Fibroblast of skin of back (primary cell): ENCODE data around the gene FAM217A. TPM values are rescaled to one million over a fixed set of nuclear protein-coding genes. Genes with fewer than 3 reads are reported as not detected.
"Not testable (repeated sequence)": the region's sequence is repeated elsewhere in the genome, so short reads cannot be mapped to it uniquely, and the experiment has no call there.

Source experiments
- DNase-seq: peaks from one replicate; pipeline ENCODE4 v3.0.0-alpha.2; 2013
- polyA plus RNA-seq, 2 experiments: library from polyadenylated mRNA; unstranded; fragments of 120-200 nt; gene quantifications; one replicate each; pipeline ENCODE4 v1.2.1, GENCODE V29; 2013; ENCODE audit not compliant: insufficient read length in 2 of 2

Gene FAM217A, protein sequence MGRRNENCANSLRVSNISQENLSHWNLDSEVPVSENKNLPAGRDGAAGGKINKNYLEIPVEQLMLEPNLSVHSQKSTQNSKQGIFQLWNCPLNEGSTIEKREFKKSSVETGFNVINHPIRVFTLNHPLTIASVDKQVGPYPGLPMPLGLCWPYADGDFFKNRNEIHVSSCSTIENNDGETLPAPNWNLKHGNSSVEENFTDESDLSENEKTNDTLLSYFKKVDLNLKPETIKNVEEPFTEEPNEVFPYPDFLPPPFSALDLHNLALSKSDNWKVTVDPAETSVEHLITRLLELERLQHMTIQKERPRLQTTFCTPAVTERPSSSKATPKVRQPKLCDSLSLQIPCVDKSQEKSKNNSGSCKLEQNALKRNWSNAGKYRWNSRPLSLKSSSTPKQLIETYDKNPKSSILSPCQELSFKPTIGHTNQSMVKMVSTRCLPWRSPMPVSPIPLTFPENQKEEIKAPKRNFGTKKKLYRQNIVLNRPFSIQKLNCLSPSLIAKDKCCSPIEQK
- not detected for polyA plus RNA-seq (2013, experiment 1 of 2; ENCODE audit: insufficient read length)
- not detected for polyA plus RNA-seq (2013, experiment 2 of 2; ENCODE audit: insufficient read length)

DNA sequence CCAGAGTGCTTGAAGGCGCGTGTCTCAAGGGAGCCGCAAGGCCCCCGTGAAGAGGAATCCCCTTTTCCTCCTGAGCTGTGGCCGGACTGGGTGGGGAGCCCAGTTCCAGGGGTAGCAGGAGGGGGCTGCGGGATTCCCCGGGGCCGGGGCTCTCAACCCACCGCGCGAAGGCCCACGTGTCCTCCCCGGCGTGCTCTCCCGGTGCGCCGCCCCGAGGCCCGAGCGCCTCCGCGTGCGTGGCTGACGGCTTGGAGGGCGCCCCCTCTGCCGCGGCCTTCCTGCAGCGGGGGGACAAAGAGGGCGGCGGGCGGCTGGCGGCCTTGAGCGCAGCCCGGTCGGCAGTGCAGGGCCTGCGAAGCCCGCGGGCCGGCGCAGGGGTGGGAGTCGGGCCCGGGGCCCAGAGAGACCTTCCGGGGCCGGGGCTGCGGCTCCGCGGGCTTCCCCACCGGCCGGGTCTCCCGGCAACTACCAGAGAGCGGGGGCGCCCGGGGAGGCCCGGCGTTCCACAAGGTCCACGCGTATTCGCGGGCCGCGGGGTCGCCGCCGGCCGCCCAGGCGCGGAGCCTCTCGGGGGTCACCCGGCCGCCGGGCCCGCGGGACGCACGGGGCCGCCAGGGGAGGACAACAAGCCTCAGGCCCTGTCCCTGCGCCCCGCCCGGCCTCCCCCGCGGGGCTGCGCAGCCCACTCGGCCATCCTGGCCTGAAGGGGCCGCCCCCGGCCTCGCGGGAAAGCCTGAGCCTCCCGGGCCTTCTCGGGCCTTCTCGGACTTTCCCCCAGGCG is at the start of gene FAM217A:
TSS of gene FAM217A (minus strand) at position 447 of the 781 bp plus-strand sequence. CDS start 1,723 bp downstream, outside the sequence.
- DNase-seq: no peak

DNA sequence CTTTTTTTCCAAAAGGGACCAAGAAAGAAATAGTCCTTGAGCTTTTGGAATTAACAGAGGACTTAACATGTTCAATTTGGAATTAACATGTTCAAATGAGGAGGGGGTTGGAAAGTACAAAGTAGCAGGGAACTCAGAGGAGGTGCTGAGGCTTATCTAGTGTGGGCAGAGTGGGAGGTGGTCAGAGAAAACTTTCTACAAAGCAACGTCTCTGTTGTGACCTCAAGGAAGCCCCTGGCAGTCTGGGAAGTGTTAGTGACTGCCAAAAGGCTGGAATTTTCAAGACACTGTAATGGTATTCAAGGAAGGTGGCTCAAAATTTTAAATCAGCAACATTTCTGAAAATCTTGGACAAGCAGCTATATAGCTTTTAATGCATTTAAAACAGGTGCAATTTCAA is 49.1 kb upstream of the FAM217A start:
- no peak for DNase-seq

DNA sequence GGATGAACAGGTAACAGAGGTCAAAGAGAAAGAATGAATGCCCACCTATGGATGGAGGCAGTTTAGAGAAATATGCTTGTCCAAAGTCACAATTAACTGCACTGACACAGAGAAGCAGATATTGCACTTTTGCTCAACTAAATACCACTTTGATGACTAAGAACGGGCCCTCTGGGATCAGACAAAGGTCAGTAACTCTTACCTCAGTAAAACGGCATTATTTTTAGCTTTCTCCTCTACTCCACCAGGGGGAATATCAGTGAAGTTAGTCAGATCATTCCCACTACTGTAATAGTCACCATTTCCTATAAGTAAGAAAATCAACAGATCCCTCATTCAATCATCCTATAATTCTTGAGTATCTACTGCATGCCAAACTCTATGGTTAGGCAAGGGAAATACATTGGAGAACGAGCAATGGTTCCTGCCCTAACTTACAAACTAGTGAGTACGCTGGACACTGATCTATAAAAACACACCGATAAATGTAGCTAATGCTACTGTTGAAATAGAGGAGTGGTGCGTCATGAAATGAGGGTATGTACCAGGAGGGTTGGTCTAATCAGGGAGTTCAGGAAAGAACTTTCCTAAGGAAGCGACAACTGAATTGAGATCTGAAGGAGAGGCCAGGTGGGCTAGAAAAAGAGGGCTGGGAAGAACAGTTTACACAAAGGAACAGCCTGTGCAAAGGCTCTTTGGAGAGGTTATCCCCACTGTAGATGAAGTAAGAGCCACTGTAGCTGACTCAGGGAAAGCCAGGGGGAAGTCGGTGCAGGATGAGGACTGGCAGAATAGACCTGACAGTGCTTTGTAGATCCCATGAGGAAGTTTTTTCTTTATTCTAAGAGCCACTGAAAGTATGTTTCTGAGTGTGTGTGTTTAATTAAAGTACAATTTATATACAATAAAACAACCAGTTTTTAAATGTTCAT is 47.3 kb upstream of the FAM217A start:
- peak; percentile 94 for DNase-seq

GRCh38 chr6:4125500-4125899 is 46.6 kb upstream of the FAM217A start:
- no peak for DNase-seq

- no peak for DNase-seq
Observed at GRCh38 chr6:4124351-4124750, 45.4 kb upstream of the FAM217A start.

- no peak for DNase-seq
Observed at GRCh38 chr6:4115741-4116140, 36.8 kb upstream of the FAM217A start.

- DNase-seq: no peak
Observed at GRCh38 chr6:4114123-4114522, 35.2 kb upstream of the FAM217A start.

GRCh38 chr6:4113649-4114048 is 34.7 kb upstream of the FAM217A start:
- no peak for DNase-seq

DNA sequence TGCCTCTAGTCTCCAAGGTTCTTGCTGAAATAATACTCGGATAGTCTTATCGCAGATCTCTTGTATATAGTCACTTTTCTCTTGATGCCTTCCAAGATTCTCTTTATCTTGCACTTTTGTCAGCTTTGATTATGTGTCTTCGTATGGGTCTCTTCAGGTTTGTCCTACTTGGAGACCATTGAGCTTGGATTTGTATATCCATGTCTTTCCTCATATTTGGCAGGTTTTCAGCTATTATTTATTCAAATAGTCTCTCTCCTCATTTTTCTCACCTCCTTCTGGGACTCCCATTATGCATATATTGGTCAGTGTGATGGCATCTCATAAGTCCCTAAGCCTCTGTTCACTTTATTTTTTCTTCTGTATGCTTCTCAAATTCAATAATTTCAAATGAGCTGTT is 33.4 kb upstream of the FAM217A start:
- no peak for DNase-seq

GRCh38 chr6:4109363-4109815 is 30.5 kb upstream of the FAM217A start:
- not testable (repeated sequence) for DNase-seq

DNA sequence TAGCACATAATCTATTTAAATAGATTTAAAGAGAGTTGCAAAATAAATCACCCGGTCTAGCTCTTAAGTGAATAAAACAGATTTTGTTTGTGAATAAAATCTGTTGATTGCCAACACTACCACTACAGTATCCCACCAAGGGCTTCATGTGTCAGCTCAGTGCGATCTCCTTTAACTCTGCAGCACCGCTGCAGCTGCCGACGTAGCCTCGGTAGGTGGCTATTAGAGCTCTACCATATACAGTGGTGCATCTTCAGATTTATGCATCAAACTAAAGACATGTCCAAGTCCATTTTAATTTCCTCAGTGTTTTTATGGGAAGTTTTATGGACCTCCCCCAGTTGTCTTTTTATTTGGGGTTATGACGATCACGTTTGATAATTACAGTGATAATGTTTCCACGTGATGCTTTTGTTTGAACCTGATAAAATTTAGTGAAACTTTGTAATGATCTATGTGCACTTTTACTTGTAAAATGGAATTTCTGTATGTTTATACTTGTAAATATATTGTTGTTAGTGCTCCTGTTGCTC is 29.7 kb upstream of the FAM217A start:
- no peak for DNase-seq

DNA sequence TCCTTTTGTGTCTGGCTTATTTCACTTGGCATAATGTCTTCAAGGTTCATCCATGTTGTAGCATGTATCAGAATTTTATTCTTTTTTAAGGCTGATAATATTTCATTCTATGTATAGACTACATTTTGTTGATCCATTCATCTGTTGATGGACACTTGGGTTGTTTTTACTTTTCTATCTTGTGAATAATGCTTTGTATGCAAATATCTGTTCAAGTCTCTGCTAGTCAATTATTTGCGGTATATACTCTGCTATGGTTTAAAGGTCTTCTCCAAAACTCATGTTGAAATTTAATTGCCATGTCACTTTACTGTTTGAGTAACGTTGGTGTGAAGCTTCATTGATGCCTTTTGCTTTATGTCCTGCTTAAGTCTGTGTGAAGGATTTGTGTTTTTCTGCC is 28.9 kb upstream of the FAM217A start:
- no peak for DNase-seq

DNA sequence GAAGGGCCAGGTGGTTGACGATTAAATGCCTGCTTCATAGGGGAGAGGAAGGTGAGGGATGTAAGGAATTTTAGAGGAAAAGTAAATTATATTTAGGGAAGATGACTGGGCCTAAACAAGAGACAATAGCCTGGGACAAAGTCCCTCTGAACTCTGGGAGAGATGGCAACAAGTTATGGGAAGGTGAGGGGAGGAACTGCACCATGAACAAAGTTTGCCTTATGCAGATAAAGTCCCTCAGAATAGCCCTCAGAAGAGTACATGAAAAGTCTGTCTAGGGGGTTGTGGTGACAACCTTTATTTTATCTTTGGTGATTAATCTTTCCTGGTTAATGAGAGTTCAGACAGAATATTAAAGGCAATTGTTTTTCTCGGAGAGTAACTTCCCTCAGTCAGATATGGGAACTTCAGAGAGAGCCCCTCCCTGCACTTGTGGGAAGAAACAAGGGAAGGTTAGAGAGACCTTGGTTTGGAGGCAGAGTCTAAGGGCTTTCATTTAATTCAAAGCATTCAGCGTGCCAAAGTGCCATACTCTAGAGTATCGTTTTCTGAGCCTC is 27.1 kb upstream of the FAM217A start:
- no peak for DNase-seq

- DNase-seq: no peak
Observed at GRCh38 chr6:4103929-4104328, 25.0 kb upstream of the FAM217A start.

- DNase-seq: no peak
Observed at GRCh38 chr6:4102687-4103244, 23.8 kb upstream of the FAM217A start.

DNA sequence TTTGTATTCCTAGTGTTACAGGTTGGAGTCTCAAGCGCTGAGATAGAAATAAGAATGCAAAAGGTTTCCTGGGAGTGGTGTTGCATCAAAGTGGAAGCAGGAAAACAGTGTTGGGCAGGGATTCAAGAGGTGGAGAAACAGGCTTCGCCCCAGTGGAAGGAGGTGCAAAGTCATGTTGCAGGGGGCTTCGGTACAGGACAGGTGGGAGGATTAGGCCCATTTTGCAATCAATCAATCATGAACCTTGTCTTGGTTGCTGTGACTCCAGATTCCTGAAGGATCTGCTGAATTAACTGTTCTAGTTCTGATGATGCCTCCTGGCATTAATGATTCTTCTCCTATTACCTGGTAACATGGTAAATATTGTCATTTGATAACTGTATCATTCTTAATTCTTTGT is 22.4 kb upstream of the FAM217A start:
- DNase-seq: no peak

DNA sequence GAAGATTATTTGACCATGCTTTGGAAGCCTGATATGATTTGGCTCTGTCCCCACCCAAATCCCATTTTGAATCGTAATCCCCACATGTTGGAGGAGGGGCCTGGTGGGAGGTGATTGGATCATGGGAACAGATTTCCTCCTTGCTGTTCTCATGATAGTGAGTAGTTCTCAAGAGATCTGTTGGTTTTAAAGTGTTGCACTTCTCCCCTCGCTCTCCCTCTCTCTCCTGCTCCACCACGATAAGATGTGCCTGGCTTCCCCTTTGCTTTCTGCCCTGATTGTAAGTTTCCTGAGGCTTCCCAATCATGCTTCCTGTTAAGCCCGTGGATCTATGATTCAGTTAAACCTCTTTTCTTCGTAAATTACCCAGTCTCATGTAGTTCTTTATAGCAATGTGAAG is 21.7 kb upstream of the FAM217A start:
- DNase-seq: no peak

DNA sequence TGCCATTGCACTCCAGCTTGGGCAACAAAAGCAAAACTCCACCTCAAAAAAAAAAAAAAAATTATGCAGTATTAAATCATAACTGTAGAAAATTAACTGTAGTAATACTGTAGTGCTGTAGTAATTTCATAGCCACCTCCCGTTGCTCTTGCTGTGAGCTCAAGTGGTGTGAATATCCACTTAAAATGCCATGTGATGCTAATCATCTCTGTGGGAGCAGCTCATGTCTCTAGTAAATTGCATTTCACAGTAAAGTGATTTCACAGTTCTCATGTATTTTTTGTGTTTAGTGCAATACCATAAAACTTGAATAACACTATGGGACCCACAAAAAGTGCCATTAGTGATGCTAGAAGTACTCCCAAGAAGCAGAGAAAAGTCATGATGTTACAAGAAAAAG is 14.4 kb upstream of the FAM217A start:
- DNase-seq: no peak

DNA sequence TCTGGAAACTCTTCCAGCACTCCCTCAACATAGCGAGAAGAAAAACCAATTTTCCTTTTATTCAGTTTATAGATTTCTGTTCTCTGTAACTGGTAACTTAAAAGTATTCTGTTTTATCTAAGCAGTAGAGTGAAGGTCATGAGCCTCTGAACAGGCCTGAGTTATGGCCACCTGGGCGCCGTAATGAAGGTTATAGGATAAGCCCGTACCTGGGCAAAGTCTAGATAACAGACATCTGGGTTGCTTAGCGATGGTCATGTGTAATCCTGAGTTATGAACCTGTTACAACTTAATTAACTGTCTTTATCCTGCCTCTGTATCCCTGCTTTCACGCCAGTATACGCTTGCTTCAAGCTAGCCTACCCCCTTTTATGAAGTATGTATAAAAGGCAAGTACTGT is 13.0 kb upstream of the FAM217A start:
- DNase-seq: no peak

DNA sequence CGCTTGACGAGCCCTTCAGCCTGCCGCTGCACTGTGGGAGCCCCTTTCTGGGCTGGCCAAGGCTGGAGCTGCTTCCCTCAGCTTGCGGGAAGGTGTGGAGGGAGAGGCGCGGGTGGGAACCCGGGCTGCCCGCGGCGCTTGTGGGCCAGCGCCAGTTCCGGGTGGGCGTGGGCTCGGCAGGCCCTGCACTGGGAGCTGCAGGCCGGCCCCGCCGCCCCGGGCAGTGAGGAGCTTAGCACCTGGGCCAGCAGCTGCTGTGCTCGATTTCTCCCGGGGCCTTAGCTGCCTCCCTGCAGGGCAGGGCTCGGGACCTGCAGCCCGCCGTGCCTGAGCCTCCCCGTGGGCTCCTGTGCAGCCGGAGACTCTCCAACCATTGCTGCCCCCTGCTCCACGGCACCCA is 11.1 kb upstream of the FAM217A start:
- DNase-seq: not testable (repeated sequence)

GRCh38 chr6:4088704-4089103 is 9.8 kb upstream of the FAM217A start:
- DNase-seq: no peak
